B cell (primary cell): ENCODE measurements around the gene S100A1. TPM values are rescaled to one million over a fixed set of nuclear protein-coding genes. Genes with fewer than 3 reads are reported as not detected.

Experiments used
- ATAC-seq: fragments of 200-7000 bp; cut with Tn5 transposase; one replicate; pipeline ENCODE4 v1.10.0; 2021; ENCODE audit warnings: low read depth, mild to moderate bottlenecking, moderate number of reproducible peaks, moderate library complexity
- CTCF ChIA-PET: fragments of 350-600 bp; sonication (Branson Sonifier 250); formaldehyde crosslinking; loops from one replicate; lab custom pipeline; 2021; ENCODE audit warnings: antibody characterized with exemption, inconsistent platforms; lab: Charles Lee
- POLR2A ChIA-PET: fragments of 350-600 bp; sonication (Branson Sonifier 250); formaldehyde crosslinking; loops from one replicate; lab custom pipeline; 2021; ENCODE audit warnings: antibody characterized with exemption; lab: Charles Lee
- DNase-seq: peaks from one replicate; pipeline ENCODE4 v3.0.0; 2013
- H2AFZ ChIP-seq: 2 replicates; pipeline ENCODE4 v1.6.1; 2012; ENCODE audit warnings: mild to moderate bottlenecking, low read depth, low read length; ENCODE audit not compliant: insufficient read depth, poor library complexity, severe bottlenecking
- H3K27ac ChIP-seq, 2 donors: 1 replicate in 1 of 2; 2 replicates in 1 of 2; pipeline ENCODE4 v1.5.1; 2012 to 2013; ENCODE audit warnings: low read length in 2 of 2, mild to moderate bottlenecking in 2 of 2, moderate library complexity in 1 of 2
- H3K27me3 ChIP-seq, 4 experiments: fragments of 200-600 bp in 1 of 4; sonication (generic) in 1 of 4; replicated peaks in 1 of 4; 1 replicate in 2 of 4; 2 replicates in 2 of 4; pipeline versions ENCODE4 v1.6.1 to v1.7.0; 2013 to 2016; ENCODE audit warnings: low read length in 3 of 4, mild to moderate bottlenecking in 2 of 4, mixed read lengths in 1 of 4, moderate library complexity in 1 of 4; ENCODE audit not compliant: insufficient read depth in 4 of 4, control insufficient read depth in 3 of 4; ENCODE audit errors: control extremely low read depth in 1 of 4
- H3K36me3 ChIP-seq, 2 experiments: replicated peaks in 1 of 2; 1 replicate in 1 of 2; 2 replicates in 1 of 2; pipeline versions ENCODE4 v1.6.1 to v1.7.1; 2013; ENCODE audit warnings: low read length in 1 of 2; ENCODE audit not compliant: insufficient read depth in 2 of 2, control insufficient read depth in 1 of 2; ENCODE audit errors: control extremely low read depth in 1 of 2, extremely low read depth in 1 of 2
- H3K4me1 ChIP-seq, 2 donors: fragments of 200-600 bp in 1 of 2; sonication (generic) in 1 of 2; 1 replicate in 1 of 2; 2 replicates in 1 of 2; pipeline versions ENCODE4 v1.5.1 to v1.6.1; 2013 to 2017; ENCODE audit warnings: low read length in 2 of 2; ENCODE audit not compliant: control insufficient read depth in 2 of 2, insufficient read depth in 2 of 2
- H3K4me2 ChIP-seq: replicated peaks from 2 replicates; pipeline ENCODE3; 2012; ENCODE audit warnings: mild to moderate bottlenecking, low read depth, low read length; ENCODE audit not compliant: poor library complexity, severe bottlenecking
- H3K4me3 ChIP-seq, 5 experiments: fragments of 200-600 bp in 1 of 5; sonication (generic) in 1 of 5; 1 replicate in 3 of 5; 2 replicates in 2 of 5; pipeline versions ENCODE4 v1.5.1 to v1.7.0; 2011 to 2016; ENCODE audit warnings: low read length in 4 of 5, mild to moderate bottlenecking in 4 of 5, low read depth in 2 of 5, control low read depth in 1 of 5, moderate library complexity in 1 of 5; ENCODE audit not compliant: insufficient read depth in 1 of 5; ENCODE audit errors: control extremely low read depth in 1 of 5, extremely low read depth in 1 of 5
- H3K79me2 ChIP-seq: fragments of 200-600 bp; sonication (generic); one replicate; pipeline ENCODE4 v1.6.0; 2016; ENCODE audit warnings: low read length; ENCODE audit not compliant: control insufficient read depth, insufficient read depth
- H3K9ac ChIP-seq: fragments of 200-600 bp; sonication (generic); 2 replicates; pipeline ENCODE4 v1.6.1; 2017; ENCODE audit warnings: mild to moderate bottlenecking, low read length, moderate library complexity
- H3K9me3 ChIP-seq, 3 donors: one replicate each; pipeline versions ENCODE4 v1.6.1 to v1.7.1; 2013; ENCODE audit warnings: low read length in 2 of 3; ENCODE audit not compliant: control insufficient read depth in 2 of 3, insufficient read depth in 1 of 3; ENCODE audit errors: control extremely low read depth in 1 of 3
- H4K20me1 ChIP-seq: 2 replicates; pipeline ENCODE4 v1.6.0; 2012; ENCODE audit warnings: mild to moderate bottlenecking, low read length; ENCODE audit not compliant: insufficient read depth, control insufficient read depth, poor library complexity, severe bottlenecking
- H3K27ac Mint-ChIP-seq: one replicate; pipeline ENCODE4 v1.8.0; 2021; ENCODE audit warnings: mixed read lengths
- H3K27me3 Mint-ChIP-seq: one replicate; pipeline ENCODE4 v1.8.0; 2021; ENCODE audit warnings: mixed read lengths
- H3K4me1 Mint-ChIP-seq: one replicate; pipeline ENCODE4 v1.8.0; 2021; ENCODE audit warnings: mixed read lengths
- H3K4me3 Mint-ChIP-seq: one replicate; pipeline ENCODE4 v1.8.0; 2021; ENCODE audit warnings: mixed read lengths
- H3K9me3 Mint-ChIP-seq: one replicate; pipeline ENCODE4 v1.8.0; 2022; ENCODE audit warnings: mixed read lengths; ENCODE audit not compliant: insufficient read depth
- CTCF ChIP-seq: fragments of 200-600 bp; IDR thresholded peaks from one replicate; pipeline ENCODE4 v1.8.0; 2022; ENCODE audit warnings: antibody characterized with exemption, mild to moderate bottlenecking
- EZH2 ChIP-seq: IDR thresholded peaks from 2 replicates; pipeline ENCODE4 v1.6.1; 2012; ENCODE audit warnings: borderline replicate concordance, low read depth, mild to moderate bottlenecking, moderate library complexity, low read length; ENCODE audit not compliant: insufficient read depth, poor library complexity, severe bottlenecking
- WGBS: methylation state at CpG from one replicate; pipeline ENCODE4 v1.1.5; 2013; ENCODE audit warnings: missing lambda C conversion rate; ENCODE audit not compliant: insufficient coverage; 5-methylcytosine and 5-hydroxymethylcytosine counted together
- intact Hi-C: fragments of 100-400 bp; cut with micrococcal nuclease; formaldehyde crosslinking; loops from one replicate; pipeline ENCODE4 v1.10.0; 2022
- polyA plus RNA-seq: library from polyadenylated mRNA; depleted of rRNA; stranded (reverse); fragments of >200 nt; gene quantifications from 2 replicates; pipeline ENCODE4 v1.2.3, GENCODE V29; 2012
- total RNA-seq, 2 donors: library from RNA; stranded (reverse); fragments of 120-200 nt in 1 of 2; gene quantifications; 1 replicate in 1 of 2; 2 replicates in 1 of 2; pipeline versions ENCODE4 v1.2.3 to v1.2.4, GENCODE V29; 2013 to 2022

Gene S100A1
- total and polyA plus RNA-seq, 2 donors (not counting 1 experiment from before 2014, with no cell fraction given), result not detected

DNA sequence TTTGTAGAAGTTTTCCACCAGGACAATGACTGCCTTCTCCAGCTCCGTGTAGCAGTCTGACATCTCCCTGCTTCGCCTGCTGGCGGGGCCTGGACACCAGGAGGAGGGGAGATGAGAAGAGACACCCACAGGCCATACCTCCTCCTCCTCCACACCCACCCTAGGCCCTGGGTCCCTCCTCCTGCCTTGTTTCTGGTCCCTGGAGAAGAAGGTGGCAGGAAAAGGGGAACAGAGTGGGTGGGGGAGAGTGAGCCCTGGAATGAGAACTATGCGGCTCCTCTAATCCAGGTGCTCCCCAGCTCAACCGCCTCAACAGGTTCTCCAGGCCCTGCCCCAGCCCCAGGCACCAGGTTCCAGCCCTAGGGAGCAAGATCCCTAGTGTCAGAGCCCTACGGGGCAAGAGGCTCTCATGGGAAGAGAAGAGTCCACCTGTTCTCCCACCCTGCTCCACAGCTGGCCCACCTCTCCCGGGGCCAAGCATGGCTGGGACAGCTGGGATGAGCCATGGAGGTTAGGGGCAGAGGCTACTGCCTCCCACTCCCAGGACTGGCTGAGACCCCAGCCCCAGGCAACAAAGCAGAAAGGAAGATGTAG is 20.0 kb upstream of the S100A1 start:
- Histone ChIP-seq H3K27me3 (no peaks in the 10 kb centered on the region), H2AFZ (no peak overlapping the region), H3K4me2 (no peak overlapping the region), H3K4me3 (no peak overlapping the region), H3K9me3 (no peaks in the 10 kb centered on the region), H3K27ac (no peak overlapping the region), H3K79me2 (no peaks in the 10 kb centered on the region), H3K36me3 (no peaks in the 10 kb centered on the region), H3K9ac (no peak overlapping the region), H3K4me1 (peaks cover 0 to 4% of the 10 kb centered on the region in 2 donors), H4K20me1 (no peaks in the 10 kb centered on the region)
- H3K27me3 Mint-ChIP-seq, result no peaks in the 10 kb centered on the region
- H3K4me1 Mint-ChIP-seq, result peaks cover 2% of the 10 kb centered on the region
- WGBS, result 93% methylated on average over 3 of the region's 7 CpGs
- CTCF ChIA-PET, result no interaction called here
- peak overlapping the region; percentile 26 for H3K27ac Mint-ChIP-seq
- POLR2A ChIA-PET, result interaction anchor here (1.0 kb wide), 1 partner anchor 119 kb away, joined by 3 read pairs; the partner anchor contains the start of gene INTS3
- intact Hi-C loops, result no loop called here
- DNase-seq (no peak), ATAC-seq (no peak)
- no peak overlapping the region for H3K4me3 Mint-ChIP-seq
- no peaks in the 10 kb centered on the region for H3K9me3 Mint-ChIP-seq
- no peak for TF ChIP-seq CTCF
- TF ChIP-seq EZH2, result no peak

DNA sequence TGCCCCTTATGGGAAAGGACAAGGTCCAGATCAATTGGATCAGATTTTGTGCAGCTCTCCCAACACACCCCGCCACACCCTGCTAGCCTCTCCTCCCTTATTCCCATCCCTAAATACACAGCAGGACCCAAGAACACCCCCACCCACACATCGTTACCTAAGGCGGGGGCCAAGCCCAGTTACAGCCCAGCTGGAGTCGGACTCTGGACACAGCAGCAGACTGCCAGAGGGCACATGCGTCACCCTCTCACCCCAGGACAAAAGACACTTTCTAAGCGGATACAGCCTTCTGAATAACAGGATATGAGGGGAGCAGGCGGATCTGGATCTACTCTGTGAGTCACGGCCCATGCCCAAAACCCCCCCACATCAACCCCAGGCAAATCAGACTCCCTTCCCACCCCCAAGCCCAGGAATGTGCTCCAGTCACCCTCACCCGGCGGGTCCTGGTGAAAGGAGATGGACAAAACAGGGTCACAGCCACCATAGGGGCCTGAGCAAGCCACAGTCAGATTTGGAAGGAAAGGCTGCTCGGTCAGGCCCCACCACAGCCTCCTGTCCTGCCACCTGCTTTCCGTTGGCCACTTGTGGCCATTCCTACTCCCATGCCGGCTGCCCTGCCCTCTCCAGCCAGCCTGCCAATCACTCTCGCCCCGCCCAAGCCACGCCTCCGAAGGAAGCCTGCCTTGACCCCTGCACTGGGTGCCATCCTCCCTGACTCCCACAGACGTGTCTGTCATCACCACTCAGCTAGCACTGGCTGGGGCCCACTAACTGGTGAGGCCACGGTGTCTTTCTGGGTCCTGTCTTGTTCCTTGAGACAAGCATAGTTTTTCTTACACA is 19.3 kb upstream of the S100A1 start:
- no peaks in the 10 kb centered on the region for H3K9me3 ChIP-seq
- Mint-ChIP-seq H3K27me3 (no peaks in the 10 kb centered on the region), H3K27ac (no peak overlapping the region), H3K4me3 (no peak overlapping the region), H3K9me3 (no peaks in the 10 kb centered on the region), H3K4me1 (peaks cover 2% of the 10 kb centered on the region)
- H3K9ac ChIP-seq, result no peak overlapping the region
- intact Hi-C loops, result no loop called here
- H3K4me1 ChIP-seq, result peaks cover 0 to 4% of the 10 kb centered on the region in 2 donors
- H4K20me1 ChIP-seq, result no peaks in the 10 kb centered on the region
- H3K36me3 ChIP-seq, result no peaks in the 10 kb centered on the region
- ATAC-seq (no peak), DNase-seq (no peak)
- ChIA-PET CTCF (no interaction called here), POLR2A (no interaction called here)
- TF ChIP-seq EZH2 (no peak), CTCF (no peak)
- no peaks in the 10 kb centered on the region for H3K79me2 ChIP-seq
- 92% methylated on average over 16 of the region's 19 CpGs for WGBS
- no peak overlapping the region for H2AFZ ChIP-seq
- H3K4me3 ChIP-seq, result no peak overlapping the region
- no peaks in the 10 kb centered on the region for H3K27me3 ChIP-seq
- H3K4me2 ChIP-seq, result no peak overlapping the region
- no peak overlapping the region for H3K27ac ChIP-seq
